Liver (tissue), 3 donors: ENCODE measurements around the gene NKAIN1.

Experiments used
- EGR1 ChIP-seq, 2 donors: IDR thresholded peaks; 2 replicates each; pipeline ENCODE4 v1.6.1; 2016 to 2018; ENCODE audit warnings: antibody characterized with exemption in 2 of 2, low read depth in 2 of 2
- FOXA1 ChIP-seq: IDR thresholded peaks from 2 replicates; pipeline ENCODE4 v1.6.1; 2016; ENCODE audit warnings: antibody characterized with exemption
- FOXA2 ChIP-seq: IDR thresholded peaks from 2 replicates; pipeline ENCODE4 v1.6.1; 2016; ENCODE audit warnings: antibody characterized with exemption
- RXRA ChIP-seq, 2 donors: IDR thresholded peaks; 2 replicates each; pipeline ENCODE4 v1.6.1; 2017 to 2018; ENCODE audit warnings: antibody characterized with exemption in 2 of 2, mild to moderate bottlenecking in 1 of 2
- SP1 ChIP-seq: IDR thresholded peaks from 2 replicates; pipeline ENCODE4 v1.6.1; 2018; ENCODE audit warnings: antibody characterized with exemption, mild to moderate bottlenecking
- TAF1 ChIP-seq: conservative IDR thresholded peaks from 2 replicates; pipeline ENCODE4 v1.6.1; 2016; ENCODE audit warnings: antibody characterized with exemption, mild to moderate bottlenecking
- YY1 ChIP-seq: IDR thresholded peaks from 2 replicates; pipeline ENCODE4 v1.6.1; 2016; ENCODE audit warnings: antibody characterized with exemption, mild to moderate bottlenecking
- TF ChIP-seq, protein P1 (sequence below): fragments of 150-350 bp; IDR thresholded peaks from 2 replicates; pipeline ENCODE4 v1.5.1; 2017; ENCODE audit warnings: improper control_type of control experiment, low read depth, low read length; ENCODE audit not compliant: missing input control
- donor health status: healthy.
- donor health status: healthy.

DNA sequence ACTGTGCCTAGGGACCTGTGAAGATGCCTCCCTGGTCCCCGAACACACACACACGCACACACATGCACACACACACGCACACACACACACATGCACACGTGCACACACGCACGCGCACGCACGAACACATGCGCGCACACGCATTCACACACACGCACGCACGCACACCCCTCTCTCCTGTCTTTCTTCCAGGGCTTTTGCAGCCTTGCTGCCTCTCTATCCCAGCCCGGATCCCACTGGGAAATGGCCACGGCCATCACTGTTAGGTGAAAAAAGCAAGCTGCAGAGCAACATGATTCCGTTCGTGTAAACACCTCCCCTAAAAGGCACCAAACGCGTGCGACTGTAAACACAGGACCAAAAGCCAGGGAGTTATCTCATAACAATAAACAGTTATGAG, 39.7 kb downstream of the NKAIN1 start:
- TF ChIP-seq, protein P1, sequence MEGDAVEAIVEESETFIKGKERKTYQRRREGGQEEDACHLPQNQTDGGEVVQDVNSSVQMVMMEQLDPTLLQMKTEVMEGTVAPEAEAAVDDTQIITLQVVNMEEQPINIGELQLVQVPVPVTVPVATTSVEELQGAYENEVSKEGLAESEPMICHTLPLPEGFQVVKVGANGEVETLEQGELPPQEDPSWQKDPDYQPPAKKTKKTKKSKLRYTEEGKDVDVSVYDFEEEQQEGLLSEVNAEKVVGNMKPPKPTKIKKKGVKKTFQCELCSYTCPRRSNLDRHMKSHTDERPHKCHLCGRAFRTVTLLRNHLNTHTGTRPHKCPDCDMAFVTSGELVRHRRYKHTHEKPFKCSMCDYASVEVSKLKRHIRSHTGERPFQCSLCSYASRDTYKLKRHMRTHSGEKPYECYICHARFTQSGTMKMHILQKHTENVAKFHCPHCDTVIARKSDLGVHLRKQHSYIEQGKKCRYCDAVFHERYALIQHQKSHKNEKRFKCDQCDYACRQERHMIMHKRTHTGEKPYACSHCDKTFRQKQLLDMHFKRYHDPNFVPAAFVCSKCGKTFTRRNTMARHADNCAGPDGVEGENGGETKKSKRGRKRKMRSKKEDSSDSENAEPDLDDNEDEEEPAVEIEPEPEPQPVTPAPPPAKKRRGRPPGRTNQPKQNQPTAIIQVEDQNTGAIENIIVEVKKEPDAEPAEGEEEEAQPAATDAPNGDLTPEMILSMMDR, result no peak
- no peak for TF ChIP-seq SP1
- TF ChIP-seq FOXA1, result no peak
- no peak for TF ChIP-seq FOXA2
- TF ChIP-seq TAF1, result no peak
- TF ChIP-seq EGR1 (IDR thresholded peaks at IDR 0.05; ENCODE audit: low read depth in 2 of 2), result no peak
- TF ChIP-seq RXRA (IDR thresholded peaks at IDR 0.05), result no peak
- no peak for TF ChIP-seq YY1
